OCI-LY1 (cell line): ENCODE measurements around the gene ABHD17C.

Source experiments
- H2AFZ ChIP-seq: fragments of 200-600 bp; sonication (generic), shearing (Covaris generic); 2 replicates; pipeline ENCODE4 v1.6.0; 2014; ENCODE audit warnings: antibody characterized with exemption, mild to moderate bottlenecking, low read length
- H3F3A ChIP-seq: fragments of 200-600 bp; sonication (generic), shearing (Covaris generic); 2 replicates; pipeline ENCODE4 v1.6.0; 2014; ENCODE audit warnings: mild to moderate bottlenecking, antibody characterized with exemption, low read length, moderate library complexity; ENCODE audit not compliant: insufficient read depth
- H3K27ac ChIP-seq: fragments of 200-600 bp; sonication (generic); 2 replicates; pipeline ENCODE4 v1.5.1; 2014; ENCODE audit warnings: low read length, mixed run types, mild to moderate bottlenecking, low read depth; ENCODE audit not compliant: poor library complexity, severe bottlenecking
- H3K27me3 ChIP-seq: fragments of 200-600 bp; sonication (generic); 2 replicates; pipeline ENCODE4 v1.6.0; 2014; ENCODE audit warnings: antibody characterized with exemption, mild to moderate bottlenecking, low read length, moderate library complexity; ENCODE audit not compliant: insufficient read depth
- H3K36me3 ChIP-seq: fragments of 200-600 bp; sonication (generic); 2 replicates; pipeline ENCODE4 v1.6.1; 2014; ENCODE audit warnings: mild to moderate bottlenecking, antibody characterized with exemption, low read length, moderate library complexity, mixed read lengths; ENCODE audit not compliant: insufficient read depth
- H3K4me1 ChIP-seq: fragments of 200-600 bp; sonication (generic); 2 replicates; pipeline ENCODE4 v1.5.1; 2014; ENCODE audit warnings: mild to moderate bottlenecking, low read length, moderate library complexity; ENCODE audit not compliant: insufficient read depth, severe bottlenecking
- H3K4me2 ChIP-seq: fragments of 200-600 bp; sonication (generic), shearing (Covaris generic); 2 replicates; pipeline ENCODE4 v1.6.1; 2014; ENCODE audit warnings: low read length
- H3K4me3 ChIP-seq: fragments of 200-600 bp; sonication (generic); 2 replicates; pipeline ENCODE4 v1.5.1; 2014; ENCODE audit warnings: low read length, low read depth, mild to moderate bottlenecking, mixed read lengths; ENCODE audit not compliant: poor library complexity, severe bottlenecking
- H3K79me2 ChIP-seq: fragments of 200-600 bp; shearing (Covaris generic); 2 replicates; pipeline ENCODE4 v1.6.1; 2016; ENCODE audit warnings: mixed run types, low read length, mixed read lengths; ENCODE audit not compliant: insufficient read depth
- H3K9ac ChIP-seq: fragments of 200-600 bp; sonication (generic), shearing (Covaris generic); 2 replicates; pipeline ENCODE4 v1.6.1; 2014; ENCODE audit warnings: mild to moderate bottlenecking, low read length, mixed read lengths
- H3K9me2 ChIP-seq: fragments of 200-600 bp; sonication (generic), shearing (Covaris generic); 2 replicates; pipeline ENCODE4 v1.6.1; 2014; ENCODE audit warnings: low read depth, mild to moderate bottlenecking, low read length, mixed read lengths
- H3K9me3 ChIP-seq: fragments of 200-600 bp; shearing (Covaris generic); 2 replicates; pipeline ENCODE4 v1.6.1; 2014; ENCODE audit warnings: low read length, mixed read lengths
- H4K20me1 ChIP-seq: fragments of 200-600 bp; sonication (generic), shearing (Covaris generic); 2 replicates; pipeline ENCODE4 v1.6.0; 2016; ENCODE audit warnings: mild to moderate bottlenecking, low read length; ENCODE audit not compliant: insufficient read depth
- CTCF ChIP-seq: fragments of 200-600 bp; sonication (generic), shearing (Covaris generic); IDR thresholded peaks from 2 replicates; pipeline ENCODE4 v1.5.1; 2017; ENCODE audit warnings: mild to moderate bottlenecking, antibody characterized with exemption, low read length, moderate library complexity, mixed read lengths
- EZH2 ChIP-seq: fragments of 200-600 bp; sonication (generic), shearing (Covaris generic); IDR thresholded peaks from 2 replicates; pipeline ENCODE4 v1.8.0; 2017; ENCODE audit warnings: borderline replicate concordance, mixed run types, mild to moderate bottlenecking, antibody characterized with exemption, low read length, moderate library complexity, mixed read lengths

Gene ABHD17C

GRCh38 chr15:80791004-80791403, 95.9 kb downstream of the ABHD17C start:
- no peak for TF ChIP-seq EZH2
- TF ChIP-seq CTCF, result no peak
- Histone ChIP-seq H3F3A (no peaks in the 10 kb centered on the region), H4K20me1 (no peaks in the 10 kb centered on the region)

GRCh38 chr15:80796407-80796806, 101.3 kb downstream of the ABHD17C start:
- no peaks in the 10 kb centered on the region for H3K4me1 ChIP-seq
- no peaks in the 10 kb centered on the region for H3K9me2 ChIP-seq
- H3K36me3 ChIP-seq, result no peaks in the 10 kb centered on the region
- no peak overlapping the region for H3K27ac ChIP-seq
- H3K79me2 ChIP-seq, result no peaks in the 10 kb centered on the region
- H2AFZ ChIP-seq, result no peak overlapping the region
- no peaks in the 10 kb centered on the region for H4K20me1 ChIP-seq
- no peaks in the 10 kb centered on the region for H3K9me3 ChIP-seq
- H3F3A ChIP-seq, result no peaks in the 10 kb centered on the region
- no peak overlapping the region for H3K9ac ChIP-seq
- no peak overlapping the region for H3K4me3 ChIP-seq
- no peaks in the 10 kb centered on the region for H3K27me3 ChIP-seq
- no peak overlapping the region for H3K4me2 ChIP-seq
- no peak for TF ChIP-seq EZH2

More at GRCh38 chr15:80791004-80791403, 95.9 kb downstream of the ABHD17C start:
- H2AFZ ChIP-seq, result no peak overlapping the region
- H3K27me3 ChIP-seq, result no peaks in the 10 kb centered on the region
- H3K9ac ChIP-seq, result no peak overlapping the region
- H3K4me2 ChIP-seq, result no peak overlapping the region
- H3K9me2 ChIP-seq, result no peaks in the 10 kb centered on the region
- H3K9me3 ChIP-seq, result no peaks in the 10 kb centered on the region
- no peak overlapping the region for H3K4me3 ChIP-seq
- H3K79me2 ChIP-seq, result no peaks in the 10 kb centered on the region
- H3K36me3 ChIP-seq, result no peaks in the 10 kb centered on the region
- peaks cover 17% of the 10 kb centered on the region for H3K4me1 ChIP-seq
- H3K27ac ChIP-seq, result no peak overlapping the region

GRCh38 chr15:80798911-80799310, 103.8 kb downstream of the ABHD17C start:
- H3K27ac ChIP-seq, result no peak overlapping the region
- no peaks in the 10 kb centered on the region for H4K20me1 ChIP-seq
- no peak overlapping the region for H3K9ac ChIP-seq
- no peaks in the 10 kb centered on the region for H3K9me2 ChIP-seq
- H2AFZ ChIP-seq, result no peak overlapping the region
- no peaks in the 10 kb centered on the region for H3K9me3 ChIP-seq
- H3K27me3 ChIP-seq, result no peaks in the 10 kb centered on the region
- H3K4me2 ChIP-seq, result no peak overlapping the region
- no peak overlapping the region for H3K4me3 ChIP-seq
- no peaks in the 10 kb centered on the region for H3K36me3 ChIP-seq
- H3K4me1 ChIP-seq, result peaks cover 5% of the 10 kb centered on the region
- TF ChIP-seq EZH2 (no peak), CTCF (no peak)
- H3F3A ChIP-seq, result no peaks in the 10 kb centered on the region
- no peaks in the 10 kb centered on the region for H3K79me2 ChIP-seq

- Histone ChIP-seq H3K4me3 (no peak overlapping the region), H2AFZ (no peak overlapping the region), H3K9me2 (no peaks in the 10 kb centered on the region), H3K4me1 (peaks cover 7% of the 10 kb centered on the region), H3K9ac (no peak overlapping the region), H3F3A (no peaks in the 10 kb centered on the region), H3K9me3 (no peaks in the 10 kb centered on the region), H3K36me3 (no peaks in the 10 kb centered on the region), H3K27me3 (no peaks in the 10 kb centered on the region), H3K79me2 (no peaks in the 10 kb centered on the region), H4K20me1 (no peaks in the 10 kb centered on the region), H3K4me2 (no peak overlapping the region), H3K27ac (no peak overlapping the region)
- no peak for TF ChIP-seq CTCF
- TF ChIP-seq EZH2, result no peak
These were observed 105.0 kb downstream of the ABHD17C start for GRCh38 chr15:80800067-80800466.
